CD4-positive, alpha-beta memory T cell (primary cell): ENCODE measurements around the gene TIMM44. TPM values are rescaled to one million over a fixed set of nuclear protein-coding genes. Genes with fewer than 3 reads are reported as not detected.
A peak's percentile ranks its signal among the peaks of the same experiment; 100 is the strongest.

Experiments
- CTCF ChIA-PET: fragments of 350-600 bp; sonication (Branson Sonifier 250); formaldehyde crosslinking; loops from one replicate; lab custom pipeline; 2021; ENCODE audit warnings: inconsistent platforms; ENCODE audit not compliant: partially characterized antibody; lab: Charles Lee
- POLR2A ChIA-PET: fragments of 350-600 bp; sonication (Branson Sonifier 250); formaldehyde crosslinking; loops from one replicate; lab custom pipeline; 2021; ENCODE audit not compliant: partially characterized antibody; lab: Charles Lee
- DNase-seq, 5 donors: peaks; one replicate each; pipeline versions ENCODE4 v3.0.0 to v3.0.0-alpha.2; 2020 to 2022; ENCODE audit warnings: mixed read lengths in 1 of 5
- H3K27ac ChIP-seq: one replicate; pipeline ENCODE4 v1.7.0; 2013; ENCODE audit warnings: low read depth, low read length
- H3K27me3 ChIP-seq: 2 replicates; pipeline ENCODE4 v1.7.0; 2013; ENCODE audit warnings: mild to moderate bottlenecking, low read length, moderate library complexity; ENCODE audit not compliant: insufficient read depth
- H3K36me3 ChIP-seq: 2 replicates; pipeline ENCODE4 v1.7.0; 2013; ENCODE audit warnings: mild to moderate bottlenecking, low read length, moderate library complexity; ENCODE audit not compliant: insufficient read depth
- H3K4me1 ChIP-seq: 2 replicates; pipeline ENCODE4 v1.7.0; 2013; ENCODE audit warnings: mild to moderate bottlenecking, low read length, moderate library complexity; ENCODE audit not compliant: insufficient read depth
- H3K4me3 ChIP-seq, 2 donors: one replicate each; pipeline ENCODE4 v1.7.0; 2013; ENCODE audit warnings: low read length in 2 of 2, mild to moderate bottlenecking in 1 of 2
- H3K9me3 ChIP-seq, 2 donors: one replicate each; pipeline ENCODE4 v1.7.0; 2013; ENCODE audit warnings: low read length in 2 of 2, control low read depth in 1 of 2; ENCODE audit not compliant: control insufficient read depth in 1 of 2
- H3K27ac Mint-ChIP-seq, 7 donors: one replicate each; pipeline ENCODE4 v1.8.0; 2020 to 2021; ENCODE audit warnings: mixed read lengths in 7 of 7, mild to moderate bottlenecking in 6 of 7, inconsistent platforms in 3 of 7, moderate library complexity in 3 of 7
- H3K27me3 Mint-ChIP-seq, 2 donors: one replicate each; pipeline ENCODE4 v1.8.0; 2020 to 2021; ENCODE audit warnings: mixed read lengths in 2 of 2
- H3K36me3 Mint-ChIP-seq, 2 donors: one replicate each; pipeline ENCODE4 v1.8.0; 2020 to 2021; ENCODE audit warnings: mixed read lengths in 2 of 2, inconsistent platforms in 1 of 2, mild to moderate bottlenecking in 1 of 2
- H3K4me1 Mint-ChIP-seq, 4 donors: one replicate each; pipeline ENCODE4 v1.8.0; 2020 to 2021; ENCODE audit warnings: mixed read lengths in 4 of 4, mild to moderate bottlenecking in 1 of 4
- H3K4me3 Mint-ChIP-seq, 8 donors: one replicate each; pipeline ENCODE4 v1.8.0; 2020 to 2021; ENCODE audit warnings: mixed read lengths in 8 of 8, mild to moderate bottlenecking in 7 of 8, moderate library complexity in 6 of 8, inconsistent platforms in 3 of 8
- H3K9me3 Mint-ChIP-seq, 8 donors: one replicate each; pipeline ENCODE4 v1.8.0; 2020 to 2021; ENCODE audit warnings: mixed read lengths in 8 of 8, mild to moderate bottlenecking in 5 of 8, inconsistent platforms in 3 of 8, moderate library complexity in 1 of 8
- intact Hi-C: fragments of 100-400 bp; cut with micrococcal nuclease; formaldehyde crosslinking; loops from one replicate; pipeline ENCODE4 v1.15.1; 2023
- polyA plus RNA-seq, 2 donors: library from polyadenylated mRNA; unstranded; fragments of 300-500 nt; fragmentation: Illumina TruSeq; gene quantifications; one replicate each; pipeline ENCODE4 v1.2.3, GENCODE V29; 2021
- total RNA-seq, 2 experiments: library from RNA; stranded (reverse); gene quantifications; one replicate each; pipeline ENCODE4 v1.2.3, GENCODE V29; 2021

The TIMM44 gene
- total and polyA plus RNA-seq, 4 experiments from 2014 or later, result 11.6 to 71.9 (median 43.5) TPM

DNA sequence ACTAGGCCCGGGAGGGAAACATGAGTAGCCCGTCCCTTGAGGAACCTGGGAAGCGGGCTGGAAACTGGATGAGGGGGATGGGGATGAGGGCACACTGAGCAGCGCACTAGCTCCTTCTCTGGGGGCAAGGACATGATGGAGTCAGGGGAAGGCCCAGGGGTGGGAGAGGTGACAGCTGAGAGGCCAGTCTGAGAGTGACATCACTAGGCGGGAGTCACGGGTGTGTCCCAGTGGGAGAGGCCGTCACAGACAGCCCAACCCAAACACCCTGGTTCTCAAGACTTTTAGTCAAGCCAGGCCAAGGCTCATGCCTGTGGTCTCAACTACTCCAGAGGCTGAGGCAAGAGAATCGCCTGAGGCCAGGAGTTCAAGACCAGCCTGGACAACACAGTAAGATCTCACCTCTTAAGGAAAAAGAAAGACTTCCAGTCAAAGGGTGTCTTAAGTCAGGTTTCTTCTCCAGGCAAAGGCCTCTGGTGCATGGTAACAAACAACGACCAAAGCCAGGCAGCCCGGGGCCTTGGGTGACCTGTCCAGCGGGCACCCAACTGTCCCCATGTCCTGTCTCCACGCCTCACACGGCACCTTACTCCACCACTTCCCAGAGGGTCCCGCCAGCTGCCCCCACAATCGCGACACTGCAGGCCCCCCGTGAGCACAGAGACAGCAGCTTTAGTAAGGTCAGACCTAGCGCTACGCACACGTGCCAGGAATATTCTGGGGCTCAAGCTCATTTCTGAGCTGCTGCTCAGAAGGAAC, 25.5 kb upstream of the TIMM44 start:
- no peaks in the 10 kb centered on the region for H3K9me3 ChIP-seq
- no peak for DNase-seq
- H3K36me3 Mint-ChIP-seq, result peaks cover 13 to 47% of the 10 kb centered on the region in 2 donors
- ChIA-PET CTCF (interaction anchor here (1.5 kb wide), 1 partner anchor 25 kb away, joined by 6 read pairs; no protein-coding TSS in a partner anchor), POLR2A (no interaction called here)
- H3K4me1 ChIP-seq, result no peaks in the 10 kb centered on the region
- intact Hi-C loops, result no loop called here
- H3K27me3 Mint-ChIP-seq, result no peaks in the 10 kb centered on the region
- no peaks in the 10 kb centered on the region for H3K9me3 Mint-ChIP-seq
- peaks cover 0 to 2% (median 0%) of the 10 kb centered on the region in 4 donors for H3K4me1 Mint-ChIP-seq
- H3K4me3 ChIP-seq, result no peak overlapping the region
- H3K4me3 Mint-ChIP-seq, result no peak overlapping the region
- no peaks in the 10 kb centered on the region for H3K27me3 ChIP-seq
- H3K27ac ChIP-seq, result no peak overlapping the region
- H3K36me3 ChIP-seq, result peaks cover 41% of the 10 kb centered on the region
- H3K27ac Mint-ChIP-seq, result peak overlapping the region in 3 of 7 donors; percentile 12 to 13 (median 13)

DNA sequence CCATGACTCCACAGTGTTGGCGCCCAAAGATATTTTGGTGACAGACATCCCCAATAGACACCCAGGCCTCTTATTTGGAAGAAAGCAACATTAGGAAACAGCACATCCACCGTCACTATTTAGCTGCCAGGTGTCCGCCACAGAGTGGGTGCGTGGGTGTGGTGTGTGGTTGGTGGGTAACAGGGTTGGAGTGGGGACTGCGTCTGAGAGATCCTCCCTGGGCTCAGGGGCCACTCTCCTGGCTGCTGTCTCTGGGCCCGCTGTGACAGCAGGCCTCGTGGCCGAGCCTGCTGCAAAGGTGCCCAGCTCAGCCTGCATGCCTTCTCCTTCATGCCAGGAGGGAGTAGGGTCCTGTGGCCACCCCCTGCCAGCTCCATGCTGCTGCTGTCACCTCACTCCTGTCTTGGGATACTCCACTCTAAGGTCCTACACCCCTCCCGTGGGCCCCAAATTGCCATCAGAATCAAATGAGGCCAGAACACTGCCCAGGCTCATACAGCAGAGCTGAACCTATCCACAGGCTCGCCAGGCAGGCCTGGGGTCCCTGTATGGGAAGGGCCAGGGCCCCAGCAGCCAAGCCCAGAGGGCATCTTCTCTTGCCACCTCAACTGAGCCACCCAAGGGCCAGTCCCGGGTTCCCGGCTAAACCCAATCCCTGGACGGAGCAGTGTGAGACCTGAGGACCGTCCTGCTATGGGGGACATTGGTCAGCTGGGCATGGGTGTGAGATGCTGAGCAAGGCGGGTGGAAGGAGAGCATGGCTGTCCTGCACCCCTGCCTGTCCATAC, 24.7 kb upstream of the TIMM44 start:
- Histone ChIP-seq H3K4me1 (no peaks in the 10 kb centered on the region), H3K9me3 (no peaks in the 10 kb centered on the region), H3K36me3 (peaks cover 41% of the 10 kb centered on the region), H3K4me3 (no peak overlapping the region), H3K27ac (no peak overlapping the region), H3K27me3 (no peaks in the 10 kb centered on the region)
- no peaks in the 10 kb centered on the region for H3K27me3 Mint-ChIP-seq
- peaks cover 15 to 44% of the 10 kb centered on the region in 2 donors for H3K36me3 Mint-ChIP-seq
- no peak overlapping the region for H3K4me3 Mint-ChIP-seq
- peaks cover 0 to 2% (median 0%) of the 10 kb centered on the region in 4 donors for H3K4me1 Mint-ChIP-seq
- POLR2A ChIA-PET, result no interaction called here
- intact Hi-C loops, result no loop called here
- DNase-seq, result no peak
- CTCF ChIA-PET, result interaction anchor here (1.5 kb wide), 1 partner anchor 24 kb away, joined by 6 read pairs; no protein-coding TSS in a partner anchor
- H3K9me3 Mint-ChIP-seq, result no peaks in the 10 kb centered on the region
- H3K27ac Mint-ChIP-seq, result peak overlapping the region in 1 of 7 donors; percentile 13

DNA sequence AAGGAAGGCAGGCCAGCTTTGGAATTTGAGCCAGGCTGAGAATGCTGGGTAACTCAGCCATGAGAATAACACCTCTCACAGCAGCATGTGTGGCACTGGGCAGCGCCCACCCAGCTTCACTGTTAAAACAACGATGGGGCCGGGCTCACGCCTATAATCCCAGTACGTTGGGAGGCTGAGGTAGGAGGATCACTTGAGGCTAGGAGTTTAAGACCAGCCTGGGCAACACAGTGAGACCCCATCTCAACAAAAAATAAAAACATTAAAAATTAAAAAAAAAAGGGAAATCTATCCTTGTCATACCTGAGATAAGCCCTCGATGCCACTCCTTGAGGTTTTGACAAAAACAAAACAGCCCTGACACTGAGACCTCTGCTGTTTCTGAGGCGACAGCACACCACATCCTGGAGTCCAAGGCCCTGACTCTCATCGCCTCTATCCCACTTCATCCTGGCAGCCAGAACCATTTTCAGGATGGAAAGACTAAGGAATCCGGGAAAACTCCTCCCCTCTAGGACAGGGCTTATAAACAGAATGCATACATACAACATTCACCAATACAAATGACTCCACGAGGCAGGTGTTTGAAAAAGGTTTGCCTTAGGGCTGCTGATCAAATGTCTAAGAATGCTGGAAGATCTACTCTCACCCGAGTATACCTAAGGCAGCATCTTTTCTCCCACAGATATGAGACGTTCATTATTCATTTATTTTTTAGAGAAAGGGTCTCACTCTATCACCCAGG, 22.6 kb upstream of the TIMM44 start:
- Mint-ChIP-seq H3K4me1 (peaks cover 0 to 2% (median 0%) of the 10 kb centered on the region in 4 donors), H3K36me3 (peaks cover 23 to 52% of the 10 kb centered on the region in 2 donors), H3K9me3 (no peaks in the 10 kb centered on the region), H3K27me3 (no peaks in the 10 kb centered on the region), H3K4me3 (no peak overlapping the region), H3K27ac (peak overlapping the region in 1 of 7 donors; percentile 42)
- H3K27me3 ChIP-seq, result no peaks in the 10 kb centered on the region
- intact Hi-C loops, result no loop called here
- no peak overlapping the region for H3K4me3 ChIP-seq
- no peaks in the 10 kb centered on the region for H3K9me3 ChIP-seq
- peaks cover 54% of the 10 kb centered on the region for H3K36me3 ChIP-seq
- ChIA-PET CTCF (interaction anchor here (0.9 kb wide), 1 partner anchor 21 kb away, joined by 4 read pairs; no protein-coding TSS in a partner anchor), POLR2A (no interaction called here)
- H3K4me1 ChIP-seq, result no peaks in the 10 kb centered on the region
- no peak overlapping the region for H3K27ac ChIP-seq
- no peak for DNase-seq

DNA sequence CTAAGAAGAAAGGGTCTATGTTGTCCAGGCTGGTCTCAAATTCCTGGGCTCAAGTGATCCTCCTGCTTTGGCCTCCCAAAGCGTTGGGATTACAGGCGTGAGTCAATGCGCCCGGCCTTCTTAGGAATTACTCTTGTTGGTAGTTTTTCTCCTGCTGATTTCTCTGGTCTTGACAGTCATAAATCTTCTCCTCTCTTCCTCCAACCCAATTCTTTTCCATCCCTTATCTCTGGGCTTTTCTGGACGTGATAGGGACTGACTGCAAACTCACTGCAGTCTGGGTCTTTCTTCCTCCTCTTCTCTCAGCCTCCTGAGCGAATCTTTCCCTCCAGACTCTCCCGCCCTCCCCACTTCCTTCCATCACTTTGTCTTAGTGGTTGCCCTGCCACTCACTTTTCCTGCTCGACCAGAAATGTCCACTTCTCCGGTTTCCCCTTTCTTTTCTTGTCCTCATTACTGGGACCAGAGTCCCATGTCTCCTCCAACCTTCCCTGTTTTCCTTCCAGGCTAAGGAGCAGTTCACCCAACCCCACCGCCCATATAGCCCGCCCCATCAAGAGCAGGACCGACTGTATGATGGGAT, 21.9 kb upstream of the TIMM44 start:
- Mint-ChIP-seq H3K36me3 (peaks cover 23 to 46% of the 10 kb centered on the region in 2 donors), H3K4me3 (no peak overlapping the region), H3K9me3 (no peaks in the 10 kb centered on the region), H3K27me3 (no peaks in the 10 kb centered on the region), H3K4me1 (peaks cover 0 to 2% (median 0%) of the 10 kb centered on the region in 4 donors), H3K27ac (peak overlapping the region in 3 of 7 donors; percentile 34 to 75 (median 38))
- Histone ChIP-seq H3K27me3 (no peaks in the 10 kb centered on the region), H3K4me3 (no peak overlapping the region), H3K36me3 (peaks cover 54% of the 10 kb centered on the region), H3K4me1 (no peaks in the 10 kb centered on the region), H3K27ac (no peak overlapping the region), H3K9me3 (no peaks in the 10 kb centered on the region)
- intact Hi-C loops, result no loop called here
- ChIA-PET POLR2A (no interaction called here), CTCF (no interaction called here)
- DNase-seq, result no peak

DNA sequence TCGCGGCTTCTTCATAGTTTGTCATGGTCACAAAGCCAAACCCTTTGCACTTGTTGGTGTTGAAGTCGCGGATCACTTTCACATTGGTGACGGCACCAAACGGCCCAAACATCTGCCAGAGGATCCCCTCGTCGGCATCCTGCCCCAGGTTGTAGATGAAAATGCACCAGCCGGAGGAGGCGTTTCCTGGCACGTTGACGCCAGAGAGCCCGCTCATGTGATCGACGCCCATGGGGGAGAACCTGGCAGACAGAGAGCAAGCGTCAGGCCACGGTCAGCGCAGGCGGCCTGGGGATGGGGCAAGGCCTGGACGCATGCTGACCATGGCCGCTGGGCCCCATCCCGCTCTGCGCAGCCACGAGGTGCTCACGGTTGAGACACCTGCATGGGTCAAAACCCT, 20.1 kb upstream of the TIMM44 start:
- no peak overlapping the region for H3K27ac ChIP-seq
- H3K4me3 ChIP-seq, result no peak overlapping the region
- peaks cover 50% of the 10 kb centered on the region for H3K36me3 ChIP-seq
- Mint-ChIP-seq H3K4me3 (no peak overlapping the region), H3K9me3 (no peaks in the 10 kb centered on the region), H3K27me3 (no peaks in the 10 kb centered on the region), H3K27ac (no peak overlapping the region), H3K4me1 (peaks cover 0 to 2% (median 0%) of the 10 kb centered on the region in 4 donors), H3K36me3 (peaks cover 23 to 45% of the 10 kb centered on the region in 2 donors)
- no peaks in the 10 kb centered on the region for H3K4me1 ChIP-seq
- no peak for DNase-seq
- intact Hi-C loops, result no loop called here
- CTCF ChIA-PET, result interaction anchor here (1.3 kb wide), 1 partner anchor 39 kb away, joined by 4 read pairs; no protein-coding TSS in a partner anchor
- POLR2A ChIA-PET, result no interaction called here
- no peaks in the 10 kb centered on the region for H3K27me3 ChIP-seq
- H3K9me3 ChIP-seq, result no peaks in the 10 kb centered on the region

DNA sequence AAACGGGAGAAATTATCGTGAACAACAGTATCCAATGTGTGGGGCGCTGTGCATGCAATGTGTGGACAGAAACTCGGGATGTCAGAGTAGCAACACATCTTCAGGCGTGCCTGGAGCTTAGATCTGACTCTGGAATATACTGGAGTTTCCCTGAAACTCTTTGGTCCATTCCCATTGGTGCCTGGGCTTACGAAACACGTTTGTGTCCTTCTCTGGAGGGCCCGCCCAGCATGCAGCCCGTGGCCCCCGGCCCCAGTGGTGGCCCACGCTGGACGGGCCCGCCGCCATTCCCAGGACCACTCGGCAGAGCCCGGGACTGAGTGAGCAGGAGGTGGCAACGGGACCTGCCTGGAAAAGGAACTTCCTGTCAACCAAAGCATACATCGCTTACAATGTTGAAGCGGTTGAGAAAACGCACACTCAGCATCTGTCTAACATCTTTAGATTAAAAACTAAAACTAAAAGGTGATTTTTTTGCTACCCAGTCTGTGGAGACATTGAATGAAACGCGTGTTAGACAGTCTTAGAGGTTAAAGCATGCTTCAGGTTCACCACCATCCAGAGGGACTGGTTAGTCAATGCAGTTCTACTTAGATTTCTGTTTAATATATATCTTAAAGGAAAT, 19.3 kb upstream of the TIMM44 start:
- peaks cover 49% of the 10 kb centered on the region for H3K36me3 ChIP-seq
- intact Hi-C loops, result no loop called here
- H3K27ac ChIP-seq, result no peak overlapping the region
- POLR2A ChIA-PET, result no interaction called here
- no peaks in the 10 kb centered on the region for H3K27me3 ChIP-seq
- no peak overlapping the region for H3K4me3 Mint-ChIP-seq
- H3K9me3 ChIP-seq, result no peaks in the 10 kb centered on the region
- no peak for DNase-seq
- H3K4me3 ChIP-seq, result no peak overlapping the region
- no peaks in the 10 kb centered on the region for H3K9me3 Mint-ChIP-seq
- peaks cover 0 to 2% (median 0%) of the 10 kb centered on the region in 4 donors for H3K4me1 Mint-ChIP-seq
- CTCF ChIA-PET, result no interaction called here
- peaks cover 23 to 39% of the 10 kb centered on the region in 2 donors for H3K36me3 Mint-ChIP-seq
- no peaks in the 10 kb centered on the region for H3K4me1 ChIP-seq
- H3K27ac Mint-ChIP-seq, result no peak overlapping the region
- H3K27me3 Mint-ChIP-seq, result no peaks in the 10 kb centered on the region
